HEK293 (cell line): ENCODE results near the gene EPS8L3.

Source experiments
- CTCF ChIA-PET: fragments of 350-600 bp; formaldehyde crosslinking; extraction: SDS; loops from one replicate; lab custom pipeline; 2021; ENCODE audit warnings: antibody characterized with exemption; lab: Yijun Ruan, JAX
- POLR2A ChIA-PET: fragments of 300-600 bp; formaldehyde crosslinking; extraction: SDS; loops from one replicate; lab custom pipeline; 2020; ENCODE audit warnings: antibody characterized with exemption, inconsistent platforms; lab: Yijun Ruan, JAX
- H3K27ac ChIP-seq: fragments of 200-500 bp; sonication (Bioruptor generic); 2 replicates; pipeline ENCODE4 v1.5.1; 2014; ENCODE audit warnings: low read depth, low read length, control low read depth, inconsistent platforms; ENCODE audit errors: extremely low read depth
- H3K36me3 ChIP-seq, 2 experiments: fragments of 200-500 bp in 1 of 2; sonication (Bioruptor generic) in 1 of 2; 1 replicate in 1 of 2; 2 replicates in 1 of 2; pipeline ENCODE4 v1.5.1; 2014 to 2017; ENCODE audit warnings: inconsistent platforms in 2 of 2, low read length in 2 of 2; ENCODE audit not compliant: control insufficient read depth in 2 of 2, insufficient read depth in 1 of 2
- H3K4me1 ChIP-seq: fragments of 200-500 bp; sonication (Bioruptor generic); 2 replicates; pipeline ENCODE4 v1.5.1; 2014; ENCODE audit warnings: mild to moderate bottlenecking, low read length, inconsistent platforms; ENCODE audit not compliant: control insufficient read depth, insufficient read depth
- H3K4me3 ChIP-seq: 2 replicates; pipeline ENCODE4 v1.5.1; 2011; ENCODE audit warnings: low read depth, mild to moderate bottlenecking, control low read depth, low read length, moderate library complexity
- H3K9me3 ChIP-seq: fragments of 200-500 bp; sonication (Bioruptor generic); 2 replicates; pipeline ENCODE4 v1.5.1; 2014; ENCODE audit warnings: low read depth, low read length, inconsistent platforms; ENCODE audit not compliant: control insufficient read depth, insufficient read depth
- EGR2 ChIP-seq: fragments of 450-650 bp; formaldehyde crosslinking; IDR thresholded peaks from 2 replicates; pipeline ENCODE4 v1.5.1; 2016; ENCODE audit warnings: low read depth, missing biosample characterization, missing genetic modification characterization
- FEZF1 ChIP-seq: fragments of 450-650 bp; formaldehyde crosslinking; IDR thresholded peaks from 2 replicates; pipeline ENCODE4 v1.5.1; 2016; ENCODE audit warnings: missing biosample characterization, missing genetic modification characterization
- SCRT2 ChIP-seq: fragments of 450-650 bp; formaldehyde crosslinking; IDR thresholded peaks from 2 replicates; pipeline ENCODE4 v1.5.1; 2016; ENCODE audit warnings: missing biosample characterization, missing genetic modification characterization
- ZBTB20 ChIP-seq: fragments of 450-650 bp; formaldehyde crosslinking; IDR thresholded peaks from 2 replicates; pipeline ENCODE4 v1.5.1; 2016; ENCODE audit warnings: missing biosample characterization, missing genetic modification characterization
- ZBTB8A ChIP-seq: fragments of 450-650 bp; formaldehyde crosslinking; IDR thresholded peaks from 2 replicates; pipeline ENCODE4 v1.5.1; 2016; ENCODE audit warnings: missing biosample characterization, missing genetic modification characterization
- ZFHX2 ChIP-seq: fragments of 450-650 bp; formaldehyde crosslinking; conservative IDR thresholded peaks from 2 replicates; pipeline ENCODE4 v1.5.1; 2016; ENCODE audit warnings: missing biosample characterization, missing genetic modification characterization
- ZNF16 ChIP-seq: fragments of 450-650 bp; formaldehyde crosslinking; IDR thresholded peaks from 2 replicates; pipeline ENCODE4 v1.5.1; 2016; ENCODE audit warnings: low read depth, missing biosample characterization, missing genetic modification characterization
- ZNF394 ChIP-seq: fragments of 450-650 bp; formaldehyde crosslinking; IDR thresholded peaks from 2 replicates; pipeline ENCODE4 v1.5.1; 2016; ENCODE audit warnings: missing biosample characterization, missing genetic modification characterization, mild to moderate bottlenecking, moderate library complexity, borderline replicate concordance
- ZNF426 ChIP-seq: fragments of 450-650 bp; formaldehyde crosslinking; IDR thresholded peaks from 2 replicates; pipeline ENCODE4 v1.5.1; 2017; ENCODE audit warnings: missing biosample characterization, missing genetic modification characterization, mild to moderate bottlenecking, inconsistent platforms, moderate library complexity
- ZNF473 ChIP-seq: fragments of 450-650 bp; formaldehyde crosslinking; IDR thresholded peaks from 2 replicates; pipeline ENCODE4 v1.5.1; 2017; ENCODE audit warnings: missing biosample characterization, missing genetic modification characterization
- ZNF510 ChIP-seq: fragments of 450-650 bp; formaldehyde crosslinking; IDR thresholded peaks from 2 replicates; pipeline ENCODE4 v1.5.1; 2018; ENCODE audit warnings: mild to moderate bottlenecking, missing genetic modification characterization, missing biosample characterization; ENCODE audit not compliant: insufficient replicate concordance
- ZNF529 ChIP-seq: fragments of 450-650 bp; formaldehyde crosslinking; IDR thresholded peaks from 2 replicates; pipeline ENCODE4 v1.5.1; 2017; ENCODE audit warnings: missing genetic modification characterization, missing biosample characterization; ENCODE audit not compliant: insufficient replicate concordance
- ZNF596 ChIP-seq: fragments of 450-650 bp; IDR thresholded peaks from 2 replicates; pipeline ENCODE4 v1.5.0; 2018; ENCODE audit warnings: missing biosample characterization, mild to moderate bottlenecking, missing genetic modification characterization, moderate library complexity
- TF ChIP-seq, protein P1 (sequence below): fragments of 450-650 bp; formaldehyde crosslinking; IDR thresholded peaks from 2 replicates; pipeline ENCODE4 v1.5.1; 2016; ENCODE audit warnings: missing biosample characterization, missing genetic modification characterization, borderline replicate concordance
- TF ChIP-seq, protein P2 (sequence below): fragments of 450-650 bp; formaldehyde crosslinking; IDR thresholded peaks from 2 replicates; pipeline ENCODE4 v1.5.1; 2016; ENCODE audit warnings: missing biosample characterization, missing genetic modification characterization
- TF ChIP-seq, protein P3 (sequence below): fragments of 450-650 bp; formaldehyde crosslinking; IDR thresholded peaks from 2 replicates; pipeline ENCODE4 v1.5.1; 2016; ENCODE audit warnings: missing biosample characterization, missing genetic modification characterization
- TF ChIP-seq, protein P4 (sequence below): fragments of 450-650 bp; formaldehyde crosslinking; IDR thresholded peaks from 2 replicates; pipeline ENCODE4 v1.5.1; 2017; ENCODE audit warnings: missing biosample characterization, missing genetic modification characterization
- TF ChIP-seq, protein P5 (sequence below): fragments of 450-650 bp; formaldehyde crosslinking; IDR thresholded peaks from 2 replicates; pipeline ENCODE4 v1.5.1; 2016; ENCODE audit warnings: missing biosample characterization, missing genetic modification characterization

The EPS8L3 gene

GRCh38 chr1:109771712-109772657, 8.3 kb upstream of the EPS8L3 start:
- Histone ChIP-seq H3K9me3 (no peaks in the 10 kb centered on the region), H3K4me3 (no peak overlapping the region)
- TF ChIP-seq, protein P1, sequence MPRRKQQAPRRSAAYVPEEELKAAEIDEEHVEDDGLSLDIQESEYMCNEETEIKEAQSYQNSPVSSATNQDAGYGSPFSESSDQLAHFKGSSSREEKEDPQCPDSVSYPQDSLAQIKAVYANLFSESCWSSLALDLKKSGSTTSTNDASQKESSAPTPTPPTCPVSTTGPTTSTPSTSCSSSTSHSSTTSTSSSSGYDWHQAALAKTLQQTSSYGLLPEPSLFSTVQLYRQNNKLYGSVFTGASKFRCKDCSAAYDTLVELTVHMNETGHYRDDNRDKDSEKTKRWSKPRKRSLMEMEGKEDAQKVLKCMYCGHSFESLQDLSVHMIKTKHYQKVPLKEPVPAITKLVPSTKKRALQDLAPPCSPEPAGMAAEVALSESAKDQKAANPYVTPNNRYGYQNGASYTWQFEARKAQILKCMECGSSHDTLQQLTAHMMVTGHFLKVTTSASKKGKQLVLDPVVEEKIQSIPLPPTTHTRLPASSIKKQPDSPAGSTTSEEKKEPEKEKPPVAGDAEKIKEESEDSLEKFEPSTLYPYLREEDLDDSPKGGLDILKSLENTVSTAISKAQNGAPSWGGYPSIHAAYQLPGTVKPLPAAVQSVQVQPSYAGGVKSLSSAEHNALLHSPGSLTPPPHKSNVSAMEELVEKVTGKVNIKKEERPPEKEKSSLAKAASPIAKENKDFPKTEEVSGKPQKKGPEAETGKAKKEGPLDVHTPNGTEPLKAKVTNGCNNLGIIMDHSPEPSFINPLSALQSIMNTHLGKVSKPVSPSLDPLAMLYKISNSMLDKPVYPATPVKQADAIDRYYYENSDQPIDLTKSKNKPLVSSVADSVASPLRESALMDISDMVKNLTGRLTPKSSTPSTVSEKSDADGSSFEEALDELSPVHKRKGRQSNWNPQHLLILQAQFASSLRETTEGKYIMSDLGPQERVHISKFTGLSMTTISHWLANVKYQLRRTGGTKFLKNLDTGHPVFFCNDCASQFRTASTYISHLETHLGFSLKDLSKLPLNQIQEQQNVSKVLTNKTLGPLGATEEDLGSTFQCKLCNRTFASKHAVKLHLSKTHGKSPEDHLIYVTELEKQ (tag by site-specific recombination): no peak
- TF ChIP-seq ZNF473 (tag by site-specific recombination) (no peak), ZNF394 (no peak), ZNF510 (no peak), ZNF16 (tag by site-specific recombination) (no peak), ZBTB20 (tag by site-specific recombination) (no peak), EGR2 (tag by site-specific recombination) (peak; percentile 46; the same call in 1 of the 2 replicates), FEZF1 (tag by site-specific recombination) (no peak), ZBTB8A (tag by site-specific recombination) (no peak), SCRT2 (tag by site-specific recombination) (no peak), ZNF529 (no peak), ZFHX2 (peak; percentile 80), ZNF596 (tag by site-specific recombination) (no peak), ZNF426 (tag by site-specific recombination) (no peak)
- TF ChIP-seq, protein P2, sequence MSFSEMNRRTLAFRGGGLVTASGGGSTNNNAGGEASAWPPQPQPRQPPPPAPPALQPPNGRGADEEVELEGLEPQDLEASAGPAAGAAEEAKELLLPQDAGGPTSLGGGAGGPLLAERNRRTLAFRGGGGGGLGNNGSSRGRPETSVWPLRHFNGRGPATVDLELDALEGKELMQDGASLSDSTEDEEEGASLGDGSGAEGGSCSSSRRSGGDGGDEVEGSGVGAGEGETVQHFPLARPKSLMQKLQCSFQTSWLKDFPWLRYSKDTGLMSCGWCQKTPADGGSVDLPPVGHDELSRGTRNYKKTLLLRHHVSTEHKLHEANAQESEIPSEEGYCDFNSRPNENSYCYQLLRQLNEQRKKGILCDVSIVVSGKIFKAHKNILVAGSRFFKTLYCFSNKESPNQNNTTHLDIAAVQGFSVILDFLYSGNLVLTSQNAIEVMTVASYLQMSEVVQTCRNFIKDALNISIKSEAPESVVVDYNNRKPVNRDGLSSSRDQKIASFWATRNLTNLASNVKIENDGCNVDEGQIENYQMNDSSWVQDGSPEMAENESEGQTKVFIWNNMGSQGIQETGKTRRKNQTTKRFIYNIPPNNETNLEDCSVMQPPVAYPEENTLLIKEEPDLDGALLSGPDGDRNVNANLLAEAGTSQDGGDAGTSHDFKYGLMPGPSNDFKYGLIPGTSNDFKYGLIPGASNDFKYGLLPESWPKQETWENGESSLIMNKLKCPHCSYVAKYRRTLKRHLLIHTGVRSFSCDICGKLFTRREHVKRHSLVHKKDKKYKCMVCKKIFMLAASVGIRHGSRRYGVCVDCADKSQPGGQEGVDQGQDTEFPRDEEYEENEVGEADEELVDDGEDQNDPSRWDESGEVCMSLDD (tag by site-specific recombination): no peak
- TF ChIP-seq, protein P3, sequence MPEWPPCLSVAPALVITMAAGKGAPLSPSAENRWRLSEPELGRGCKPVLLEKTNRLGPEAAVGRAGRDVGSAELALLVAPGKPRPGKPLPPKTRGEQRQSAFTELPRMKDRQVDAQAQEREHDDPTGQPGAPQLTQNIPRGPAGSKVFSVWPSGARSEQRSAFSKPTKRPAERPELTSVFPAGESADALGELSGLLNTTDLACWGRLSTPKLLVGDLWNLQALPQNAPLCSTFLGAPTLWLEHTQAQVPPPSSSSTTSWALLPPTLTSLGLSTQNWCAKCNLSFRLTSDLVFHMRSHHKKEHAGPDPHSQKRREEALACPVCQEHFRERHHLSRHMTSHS (tag by site-specific recombination): no peak
- TF ChIP-seq, protein P4, sequence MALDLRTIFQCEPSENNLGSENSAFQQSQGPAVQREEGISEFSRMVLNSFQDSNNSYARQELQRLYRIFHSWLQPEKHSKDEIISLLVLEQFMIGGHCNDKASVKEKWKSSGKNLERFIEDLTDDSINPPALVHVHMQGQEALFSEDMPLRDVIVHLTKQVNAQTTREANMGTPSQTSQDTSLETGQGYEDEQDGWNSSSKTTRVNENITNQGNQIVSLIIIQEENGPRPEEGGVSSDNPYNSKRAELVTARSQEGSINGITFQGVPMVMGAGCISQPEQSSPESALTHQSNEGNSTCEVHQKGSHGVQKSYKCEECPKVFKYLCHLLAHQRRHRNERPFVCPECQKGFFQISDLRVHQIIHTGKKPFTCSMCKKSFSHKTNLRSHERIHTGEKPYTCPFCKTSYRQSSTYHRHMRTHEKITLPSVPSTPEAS (tag by site-specific recombination): 0 out of 2 replicates have a peak, but pooled peaks have one; percentile 31
- TF ChIP-seq, protein P5, sequence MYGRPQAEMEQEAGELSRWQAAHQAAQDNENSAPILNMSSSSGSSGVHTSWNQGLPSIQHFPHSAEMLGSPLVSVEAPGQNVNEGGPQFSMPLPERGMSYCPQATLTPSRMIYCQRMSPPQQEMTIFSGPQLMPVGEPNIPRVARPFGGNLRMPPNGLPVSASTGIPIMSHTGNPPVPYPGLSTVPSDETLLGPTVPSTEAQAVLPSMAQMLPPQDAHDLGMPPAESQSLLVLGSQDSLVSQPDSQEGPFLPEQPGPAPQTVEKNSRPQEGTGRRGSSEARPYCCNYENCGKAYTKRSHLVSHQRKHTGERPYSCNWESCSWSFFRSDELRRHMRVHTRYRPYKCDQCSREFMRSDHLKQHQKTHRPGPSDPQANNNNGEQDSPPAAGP (tag by site-specific recombination): no peak
- TF ChIP-seq, all 188 proteins: peak for 3
- Histone ChIP-seq H3K4me1 (no peaks in the 10 kb centered on the region), H3K27ac (no peak overlapping the region), H3K36me3 (no peaks in the 10 kb centered on the region)
- CTCF ChIA-PET: interaction anchor here (0.7 to 17.6 kb wide), 8 partner anchors 10 to 1197 kb away, joined by 3 to 522 read pairs (median 44); partner anchors contain the start of gene AHCYL1
- POLR2A ChIA-PET: interaction anchor here (0.9 to 1.1 kb wide), 2 partner anchors 131 to 134 kb away, joined by 3 to 4 read pairs; no protein-coding TSS in a partner anchor
